ENCODE results near the gene PSMD9. TPM values are rescaled to one million over a fixed set of nuclear protein-coding genes. Genes with fewer than 3 reads are reported as not detected.

Gene PSMD9
- total RNA-seq, 1 experiment from 2014 or later: 55.5 TPM

DNA sequence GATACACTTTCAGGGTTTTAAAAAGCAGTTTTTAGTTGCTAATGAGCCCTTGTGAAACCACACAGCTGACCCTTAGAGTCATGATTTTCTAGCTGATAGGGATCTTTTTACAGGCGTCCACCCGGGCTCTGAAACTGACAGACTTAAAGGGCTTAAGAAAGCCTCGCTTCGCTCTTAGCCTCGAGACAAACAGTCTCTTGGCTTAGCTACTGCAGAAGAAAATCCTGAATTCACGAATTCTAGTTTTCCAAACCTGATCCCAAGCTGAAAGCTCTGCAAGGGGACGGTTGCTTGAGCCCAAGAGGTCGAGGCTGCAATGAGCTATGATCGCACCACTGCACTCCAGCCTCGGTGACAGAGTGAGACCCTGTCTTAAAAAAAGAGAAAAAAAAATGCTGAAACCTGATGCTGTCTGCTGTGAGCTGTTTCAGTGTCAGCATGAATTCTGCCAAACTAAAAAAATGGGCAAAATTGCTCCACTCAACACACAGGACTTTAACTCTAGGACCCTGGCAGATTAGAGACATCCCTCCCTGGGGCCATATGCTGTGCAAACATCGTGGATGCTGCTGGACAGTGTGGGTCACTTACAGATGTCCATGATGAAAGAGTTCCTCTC, 26.8 kb upstream of the PSMD9 start:
- H3K4me2 ChIP-seq (ENCODE audit: low read length): no peak overlapping the region
- intact Hi-C loops (cut with micrococcal nuclease): no loop called here
- H4K20me1 ChIP-seq (ENCODE audit: insufficient read depth): no peaks in the 10 kb centered on the region
- no peak for TF ChIP-seq REST (IDR thresholded peaks at IDR 0.05; ENCODE audit: low read depth)
- no peak for TF ChIP-seq SP1 (IDR thresholded peaks at IDR 0.05; ENCODE audit: low read depth)
- TF ChIP-seq ZNF274 (IDR thresholded peaks at IDR 0.05; ENCODE audit: low read depth, low read length): no peak
- TF ChIP-seq ZBTB33 (IDR thresholded peaks at IDR 0.05; ENCODE audit: extremely low read depth, insufficient replicate concordance, low read length): no peak
- TF ChIP-seq, protein P1, sequence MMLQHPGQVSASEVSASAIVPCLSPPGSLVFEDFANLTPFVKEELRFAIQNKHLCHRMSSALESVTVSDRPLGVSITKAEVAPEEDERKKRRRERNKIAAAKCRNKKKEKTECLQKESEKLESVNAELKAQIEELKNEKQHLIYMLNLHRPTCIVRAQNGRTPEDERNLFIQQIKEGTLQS (IDR thresholded peaks at IDR 0.05): no peak
- no peak for TF ChIP-seq EGR1 (IDR thresholded peaks at IDR 0.05; ENCODE audit: low read depth)
- TF ChIP-seq, protein P2, sequence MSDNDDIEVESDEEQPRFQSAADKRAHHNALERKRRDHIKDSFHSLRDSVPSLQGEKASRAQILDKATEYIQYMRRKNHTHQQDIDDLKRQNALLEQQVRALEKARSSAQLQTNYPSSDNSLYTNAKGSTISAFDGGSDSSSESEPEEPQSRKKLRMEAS (IDR thresholded peaks at IDR 0.05): no peak
- no peak for TF ChIP-seq CBX3 (IDR thresholded peaks at IDR 0.05; ENCODE audit: low read depth)
- no peak for TF ChIP-seq CEBPB (IDR thresholded peaks at IDR 0.05; ENCODE audit: low read depth)
- no peak for TF ChIP-seq JUND (IDR thresholded peaks at IDR 0.05)
- no peak for TF ChIP-seq POLR2A (IDR thresholded peaks at IDR 0.05; ENCODE audit: borderline replicate concordance, extremely low read depth, insufficient read depth, insufficient read length)
- no peak for TF ChIP-seq ZFX (IDR thresholded peaks at IDR 0.05)
- no peak for TF ChIP-seq SRF (IDR thresholded peaks at IDR 0.05; ENCODE audit: low read depth)
- no peak for TF ChIP-seq POLR2AphosphoS5 (IDR thresholded peaks at IDR 0.05; ENCODE audit: low read depth, low read length)
- no peak for TF ChIP-seq TCF7L2 (IDR thresholded peaks at IDR 0.05; ENCODE audit: borderline replicate concordance, extremely low read depth, insufficient read depth, insufficient read length)
- H3K27me3 ChIP-seq (ENCODE audit: insufficient read depth, low read length): no peaks in the 10 kb centered on the region
- no TSS peak for BruUV-seq (replicated peaks)
- H3K9me3 ChIP-seq (ENCODE audit: control insufficient read depth in 1 of 2, insufficient read depth in 1 of 2, low read depth in 1 of 2, low read length in 2 of 2): no peaks in the 10 kb centered on the region
- CTCF ChIA-PET: interaction anchor here (1.0 kb wide), 1 partner anchor 50 kb away, joined by 3 read pairs; no protein-coding TSS in a partner anchor
- no peak overlapping the region for H2AFZ ChIP-seq (ENCODE audit: low read depth, low read length, poor library complexity, severe bottlenecking)
- no peaks in the 10 kb centered on the region for H3K36me3 ChIP-seq (ENCODE audit: control insufficient read depth in 1 of 2, insufficient read depth in 2 of 2, low read length in 2 of 2)
- no peaks in the 10 kb centered on the region for H3K79me2 ChIP-seq (ENCODE audit: insufficient read depth, low read length)
- H3K4me1 ChIP-seq (ENCODE audit: control insufficient read depth in 1 of 2, insufficient read depth in 2 of 2, low read length in 2 of 2): peaks cover 15 to 28% of the 10 kb centered on the region in 2 experiments
- no peak for DNase-seq (ENCODE audit: low read depth, low spot score)
- no peaks in the 10 kb centered on the region for H3K9me2 ChIP-seq (ENCODE audit: insufficient read depth)
- POLR2A ChIA-PET: interaction anchor here (0.7 kb wide), 1 partner anchor 74 kb away, joined by 3 read pairs; no protein-coding TSS in a partner anchor
- ATAC-seq: no peak
- no peak overlapping the region for H3K27ac ChIP-seq (ENCODE audit: low read depth, low read length)
- no peak overlapping the region for H3K4me3 ChIP-seq (replicated peaks in 1 of 2; ENCODE audit: low read depth in 1 of 2, low read length in 2 of 2)
- RAD21 ChIA-PET (ENCODE audit: low non-redundant PET in 1 of 2, low total read pairs in 2 of 2, uncharacterized antibody in 2 of 2, unreplicated experiment in 2 of 2): no interaction called here
- no peak overlapping the region for H3K9ac ChIP-seq (ENCODE audit: low read length)

Measured in HCT116 (cell line).